Stimulated activated CD8-positive, alpha-beta memory T cell treated with anti-CD3 and anti-CD28 coated beads, Interleukin-15, amount 100 ng/mL, for 1 hour (primary cell): ENCODE data around the gene TAF11.
"Not testable (repeated sequence)": the region's sequence is repeated elsewhere in the genome, so short reads cannot be mapped to it uniquely, and the experiment has no call there.

ENCODE experiments used
- DNase-seq: peaks from one replicate; pipeline ENCODE4 v3.0.0-alpha.2; 2020; ENCODE audit warnings: low read depth

Gene TAF11

GRCh38 chr6:34887753-34888513 is at the start of gene TAF11:
TSS of gene TAF11 (minus strand) at chr6:34888042. CDS start at chr6:34887957, 85 bp downstream.
- peak; percentile 80 for DNase-seq

- no peak for DNase-seq
Measured at GRCh38 chr6:34934516-34934915, 46.7 kb upstream of the TAF11 start.

GRCh38 chr6:34932202-34932601 is 44.4 kb upstream of the TAF11 start:
- not testable (repeated sequence) for DNase-seq

GRCh38 chr6:34930221-34930620 is 42.4 kb upstream of the TAF11 start:
- DNase-seq = no peak

GRCh38 chr6:34929241-34929978 is 41.6 kb upstream of the TAF11 start:
- DNase-seq = no peak

- DNase-seq = no peak
Measured at GRCh38 chr6:34928695-34929094, 40.9 kb upstream of the TAF11 start.

GRCh38 chr6:34928220-34928619 is 40.4 kb upstream of the TAF11 start:
- no peak for DNase-seq

GRCh38 chr6:34926655-34927054 is 38.8 kb upstream of the TAF11 start:
- no peak for DNase-seq

- DNase-seq = no peak
Measured at GRCh38 chr6:34924831-34925625, 37.2 kb upstream of the TAF11 start.

GRCh38 chr6:34922177-34922663 is 34.4 kb upstream of the TAF11 start:
- no peak for DNase-seq

- DNase-seq = no peak
Measured at GRCh38 chr6:34920097-34920496, 32.3 kb upstream of the TAF11 start.

GRCh38 chr6:34919651-34920050 is 31.8 kb upstream of the TAF11 start:
- no peak for DNase-seq

- DNase-seq = no peak
Measured at GRCh38 chr6:34917626-34918285, 29.9 kb upstream of the TAF11 start.

- no peak for DNase-seq
Measured at GRCh38 chr6:34916348-34916967, 28.6 kb upstream of the TAF11 start.

GRCh38 chr6:34914358-34914757 is 26.5 kb upstream of the TAF11 start:
- DNase-seq = no peak

GRCh38 chr6:34912715-34913464 is 25.0 kb upstream of the TAF11 start:
- peak; percentile 4 for DNase-seq

- DNase-seq = no peak
Measured at GRCh38 chr6:34911822-34912221, 24.0 kb upstream of the TAF11 start.

GRCh38 chr6:34909320-34909883 is 21.6 kb upstream of the TAF11 start:
- DNase-seq = no peak

GRCh38 chr6:34908194-34908593 is 20.4 kb upstream of the TAF11 start:
- no peak for DNase-seq

- DNase-seq = no peak
Measured at GRCh38 chr6:34906826-34907225, 19.0 kb upstream of the TAF11 start.
